Measurements from ENCODE around the gene HOXB7.

GRCh38 chr17:48583708-48584222, 27.1 kb downstream of the HOXB7 start:
- no peak for TF ChIP-seq PBX3 (CRISPR knock-in tag; IDR thresholded peaks at IDR 0.05; ENCODE audit: borderline replicate concordance)
- no peak for TF ChIP-seq GTF2F1 (IDR thresholded peaks at IDR 0.05; ENCODE audit: low read length)
- no peak for TF ChIP-seq CAMTA2 (CRISPR knock-in tag; IDR thresholded peaks at IDR 0.05; ENCODE audit: borderline replicate concordance)
- TF ChIP-seq CTCF (CRISPR knock-in tag; IDR thresholded peaks at IDR 0.05): no peak
- TF ChIP-seq, protein P1, sequence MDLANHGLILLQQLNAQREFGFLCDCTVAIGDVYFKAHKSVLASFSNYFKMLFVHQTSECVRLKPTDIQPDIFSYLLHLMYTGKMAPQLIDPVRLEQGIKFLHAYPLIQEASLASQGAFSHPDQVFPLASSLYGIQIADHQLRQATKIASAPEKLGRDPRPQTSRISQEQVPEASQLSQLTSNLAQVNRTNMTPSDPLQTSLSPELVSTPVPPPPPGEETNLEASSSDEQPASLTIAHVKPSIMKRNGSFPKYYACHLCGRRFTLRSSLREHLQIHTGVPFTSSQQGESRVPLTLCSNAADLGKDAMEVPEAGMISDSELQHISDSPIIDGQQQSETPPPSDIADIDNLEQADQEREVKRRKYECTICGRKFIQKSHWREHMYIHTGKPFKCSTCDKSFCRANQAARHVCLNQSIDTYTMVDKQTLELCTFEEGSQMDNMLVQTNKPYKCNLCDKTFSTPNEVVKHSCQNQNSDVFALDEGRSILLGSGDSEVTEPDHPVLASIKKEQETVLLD (CRISPR knock-in tag; IDR thresholded peaks at IDR 0.05; ENCODE audit: low read depth): no peak
- TF ChIP-seq PHB2 (IDR thresholded peaks at IDR 0.05; ENCODE audit: partially characterized antibody): no peak
- no peak for TF ChIP-seq ZNF33B (CRISPR knock-in tag; IDR thresholded peaks at IDR 0.05)

Measured in HepG2 (cell line).